Sigmoid colon (tissue), 7 donors: ENCODE measurements around the gene ROBO1. TPM values are rescaled to one million over a fixed set of nuclear protein-coding genes. Genes with fewer than 3 reads are reported as not detected.

ENCODE experiments used
- DNase-seq: peaks from one replicate; pipeline ENCODE4 v3.0.0-alpha.2; 2019
- H3K27ac ChIP-seq, 4 donors: fragments of 200-600 bp; sonication (generic); one replicate each; pipeline ENCODE4 v1.5.1; 2016 to 2019; ENCODE audit warnings: mild to moderate bottlenecking in 1 of 4
- H3K27me3 ChIP-seq, 3 donors: fragments of 200-600 bp; sonication (generic); one replicate each; pipeline ENCODE4 v1.5.1; 2019; ENCODE audit warnings: mild to moderate bottlenecking in 1 of 3
- H3K36me3 ChIP-seq, 4 donors: fragments of 200-600 bp; sonication (generic); one replicate each; pipeline ENCODE4 v1.5.1; 2016 to 2019
- H3K4me1 ChIP-seq, 4 donors: fragments of 200-600 bp; sonication (generic); one replicate each; pipeline ENCODE4 v1.5.1; 2017 to 2019
- H3K4me3 ChIP-seq, 4 donors: fragments of 200-600 bp; sonication (generic); one replicate each; pipeline ENCODE4 v1.5.1; 2017 to 2019; ENCODE audit warnings: mild to moderate bottlenecking in 2 of 4, moderate library complexity in 1 of 4
- H3K9me3 ChIP-seq, 4 donors: fragments of 200-600 bp in 3 of 4; sonication (generic) in 3 of 4; one replicate each; pipeline versions ENCODE4 v1.5.1 to v1.6.1; 2013 to 2019
- CTCF ChIP-seq, 4 experiments: fragments of 450-650 bp in 3 of 4; fragments of 200-600 bp in 1 of 4; IDR thresholded peaks; one replicate each; pipeline ENCODE4 v1.5.1; 2016 to 2019; ENCODE audit warnings: antibody characterized with exemption in 4 of 4, mild to moderate bottlenecking in 3 of 4, moderate library complexity in 2 of 4
- EP300 ChIP-seq, 4 donors: sonication (generic); formaldehyde crosslinking; IDR thresholded peaks; one replicate each; pipeline ENCODE4 v1.6.1; 2017; ENCODE audit warnings: antibody characterized with exemption in 4 of 4
- POLR2A ChIP-seq, 2 donors: fragments of 450-650 bp; IDR thresholded peaks; one replicate each; pipeline ENCODE4 v1.6.1; 2016; ENCODE audit warnings: antibody characterized with exemption in 2 of 2, mild to moderate bottlenecking in 2 of 2, moderate library complexity in 2 of 2
- POLR2AphosphoS5 ChIP-seq, 4 donors: sonication (generic); formaldehyde crosslinking; IDR thresholded peaks; one replicate each; pipeline ENCODE4 v1.6.1; 2017; ENCODE audit warnings: antibody characterized with exemption in 4 of 4
- WGBS, 2 donors: extraction: QIAGEN DNeasy Blood & Tissue Kit; methylation state at CpG; one replicate each; pipeline ENCODE4 v1.1.7; 2013; 5-methylcytosine and 5-hydroxymethylcytosine counted together
- intact Hi-C: fragments of 100-400 bp; cut with DNase I; formaldehyde crosslinking; loops from one replicate; pipeline ENCODE4 v1.15.1; 2023
- polyA plus RNA-seq, 3 donors: library from polyadenylated mRNA; stranded (reverse); fragments of 200-250 nt; gene quantifications; one replicate each; pipeline ENCODE4 v1.2.3, GENCODE V29; 2013
- total RNA-seq, 4 donors: library from RNA; depleted of rRNA; stranded (reverse); fragments of >200 nt; gene quantifications; one replicate each; pipeline ENCODE4 v1.1.0, GENCODE V29; 2016
- donor health status: healthy with polysubstance abuse.
- donor health status: Bipolar disorder and iron deficiency.
- donor health status: healthy.

The ROBO1 gene
- total and polyA plus RNA-seq, 7 donors, result 0.69 to 45.7 (median 32.4) TPM

GRCh38 chr3:79358327-79358726, 409.5 kb downstream of the ROBO1 start:
- 55 to 67% methylated on average over 4 of the region's 4 CpGs for WGBS, 2 donors
- no peaks in the 10 kb centered on the region for H3K27me3 ChIP-seq
- DNase-seq, result no peak
- no peaks in the 10 kb centered on the region for H3K9me3 ChIP-seq
- peak overlapping the region in 2 of 4 donors; percentile 20 to 39 for H3K27ac ChIP-seq
- intact Hi-C loops, result loop anchor here (10.0 kb wide), 2 partner anchors 54 to 194 kb away; no protein-coding TSS in a partner anchor
- H3K4me3 ChIP-seq, result no peak overlapping the region
- H3K4me1 ChIP-seq, result peaks cover 0 to 62% (median 32%) of the 10 kb centered on the region in 4 donors
- no peaks in the 10 kb centered on the region for H3K36me3 ChIP-seq
- TF ChIP-seq POLR2AphosphoS5 (IDR thresholded peaks at IDR 0.05) (no peak), POLR2A (IDR thresholded peaks at IDR 0.05) (no peak), CTCF (IDR thresholded peaks at IDR 0.05) (no peak), EP300 (IDR thresholded peaks at IDR 0.05) (no peak)

- intact Hi-C loops, result loop anchor here (10.0 kb wide), 2 partner anchors 49 to 189 kb away; no protein-coding TSS in a partner anchor
- Histone ChIP-seq H3K27me3 (no peaks in the 10 kb centered on the region), H3K4me1 (peaks cover 0 to 47% (median 24%) of the 10 kb centered on the region in 4 donors), H3K4me3 (no peak overlapping the region), H3K27ac (peak overlapping the region in 3 of 4 donors; percentile 63 to 69 (median 68)), H3K9me3 (no peaks in the 10 kb centered on the region), H3K36me3 (no peaks in the 10 kb centered on the region)
- 64 to 87% methylated on average over 3 of the region's 3 CpGs for WGBS, 2 donors
- TF ChIP-seq EP300 (IDR thresholded peaks at IDR 0.05), result peak in 3 of 4 donors; percentile 2 to 64 (median 60)
- TF ChIP-seq POLR2AphosphoS5 (IDR thresholded peaks at IDR 0.05), result peak; percentile 84 to 99 (median 94)
- TF ChIP-seq POLR2A (IDR thresholded peaks at IDR 0.05), result no peak
- TF ChIP-seq CTCF (IDR thresholded peaks at IDR 0.05), result no peak
- no peak for DNase-seq
Observed at GRCh38 chr3:79354179-79354688, 413.6 kb downstream of the ROBO1 start.

- no peak for TF ChIP-seq POLR2A (IDR thresholded peaks at IDR 0.05)
- TF ChIP-seq CTCF (IDR thresholded peaks at IDR 0.05), result no peak
- TF ChIP-seq POLR2AphosphoS5 (IDR thresholded peaks at IDR 0.05), result peak in 1 of 4 donors; percentile 27
- no peak for TF ChIP-seq EP300 (IDR thresholded peaks at IDR 0.05)
- 15 to 50% methylated on average over 2 of the region's 2 CpGs for WGBS, 2 donors
- H3K9me3 ChIP-seq, result no peaks in the 10 kb centered on the region
- H3K27ac ChIP-seq, result peak overlapping the region in 2 of 4 donors; percentile 6 to 55
- H3K27me3 ChIP-seq, result no peaks in the 10 kb centered on the region
- H3K36me3 ChIP-seq, result no peaks in the 10 kb centered on the region
- no peak for DNase-seq
- intact Hi-C loops, result loop anchor here (10.0 kb wide), 2 partner anchors 47 to 187 kb away; no protein-coding TSS in a partner anchor
- H3K4me1 ChIP-seq, result peaks cover 0 to 33% (median 21%) of the 10 kb centered on the region in 4 donors
- no peak overlapping the region for H3K4me3 ChIP-seq
Observed at GRCh38 chr3:79351699-79352098, 416.1 kb downstream of the ROBO1 start.

- Histone ChIP-seq H3K4me3 (no peak overlapping the region), H3K9me3 (no peaks in the 10 kb centered on the region), H3K4me1 (no peaks in the 10 kb centered on the region), H3K27me3 (no peaks in the 10 kb centered on the region), H3K27ac (no peak overlapping the region), H3K36me3 (no peaks in the 10 kb centered on the region)
- TF ChIP-seq POLR2A (IDR thresholded peaks at IDR 0.05), result no peak
- no peak for TF ChIP-seq CTCF (IDR thresholded peaks at IDR 0.05)
- no peak for TF ChIP-seq EP300 (IDR thresholded peaks at IDR 0.05)
- TF ChIP-seq POLR2AphosphoS5 (IDR thresholded peaks at IDR 0.05), result no peak
- intact Hi-C loops, result no loop called here
- no peak for DNase-seq
- 14 to 40% methylated on average over 4 of the region's 4 CpGs for WGBS, 2 donors
Observed at GRCh38 chr3:79344876-79345871, 422.6 kb downstream of the ROBO1 start.
